SK-N-SH treated with all-trans-retinoic acid at 6 μM for 48 hours (cell line): ENCODE data around the gene PIP4K2C.
A peak's percentile ranks its signal among the peaks of the same experiment; 100 is the strongest.

Experiments
- ATAC-seq: fragments of 200-7000 bp; cut with Tn5 transposase; 3 replicates; pipeline ENCODE4 v1.9.1; 2020; ENCODE audit warnings: mild to moderate bottlenecking, moderate library complexity
- ARNTL ChIP-seq: fragments of 450-650 bp; formaldehyde crosslinking; IDR thresholded peaks from 2 replicates; pipeline ENCODE4 v1.5.0; 2020; ENCODE audit warnings: low read depth, mild to moderate bottlenecking, moderate library complexity, borderline replicate concordance
- BACH2 ChIP-seq: fragments of 250-450 bp; sonication (Bioruptor Pico); IDR thresholded peaks from 2 replicates; pipeline ENCODE4 v1.9.0; 2021; ENCODE audit warnings: mild to moderate bottlenecking, borderline replicate concordance
- CREB5 ChIP-seq: fragments of 250-450 bp; sonication (Bioruptor Pico); IDR thresholded peaks from 2 replicates; pipeline ENCODE4 v1.5.1; 2020; ENCODE audit warnings: low read depth, mild to moderate bottlenecking, moderate library complexity
- CSDC2 ChIP-seq: fragments of 250-450 bp; sonication (Bioruptor Pico); IDR thresholded peaks from 2 replicates; pipeline ENCODE4 v1.5.0; 2020; ENCODE audit warnings: mild to moderate bottlenecking, moderate library complexity
- ESRRG ChIP-seq: fragments of 250-450 bp; sonication (Bioruptor Pico); IDR thresholded peaks from 2 replicates; pipeline ENCODE4 v1.6.1; 2021; ENCODE audit warnings: mild to moderate bottlenecking
- ISL1 ChIP-seq: fragments of 250-450 bp; sonication (Bioruptor Pico); IDR thresholded peaks from 2 replicates; pipeline ENCODE4 v2.1.2; 2022; ENCODE audit warnings: mild to moderate bottlenecking, moderate library complexity
- OSR1 ChIP-seq: fragments of 250-450 bp; sonication (Bioruptor Pico); IDR thresholded peaks from 2 replicates; pipeline ENCODE4 v1.8.0; 2022; ENCODE audit warnings: moderate library complexity, mild to moderate bottlenecking, inconsistent platforms
- SNAI2 ChIP-seq: fragments of 250-450 bp; sonication (Bioruptor Pico); IDR thresholded peaks from 2 replicates; pipeline ENCODE4 v1.5.0; 2020; ENCODE audit warnings: mild to moderate bottlenecking, moderate library complexity
- TCF4 ChIP-seq: fragments of 250-450 bp; sonication (Bioruptor Pico); IDR thresholded peaks from 2 replicates; pipeline ENCODE4 v1.8.0; 2021; ENCODE audit warnings: mild to moderate bottlenecking, moderate library complexity, borderline replicate concordance
- TOX ChIP-seq: fragments of 250-450 bp; sonication (Bioruptor Pico); IDR thresholded peaks from 2 replicates; pipeline ENCODE4 v1.8.0; 2021; ENCODE audit warnings: mild to moderate bottlenecking, moderate library complexity, borderline replicate concordance
- ZC3H10 ChIP-seq: fragments of 250-450 bp; sonication (Bioruptor Pico); IDR thresholded peaks from 2 replicates; pipeline ENCODE4 v1.5.1; 2021; ENCODE audit warnings: mild to moderate bottlenecking, moderate library complexity
- ZFP3 ChIP-seq: fragments of 250-450 bp; sonication (Bioruptor Pico); IDR thresholded peaks from 2 replicates; pipeline ENCODE4 v1.5.0; 2020; ENCODE audit warnings: mild to moderate bottlenecking, moderate library complexity
- ZNF565 ChIP-seq: fragments of 450-650 bp; formaldehyde crosslinking; conservative IDR thresholded peaks from 2 replicates; pipeline ENCODE4 v1.5.0; 2020; ENCODE audit warnings: low read depth, mild to moderate bottlenecking, moderate library complexity
- ZNF8 ChIP-seq: fragments of 450-650 bp; formaldehyde crosslinking; IDR thresholded peaks from 2 replicates; pipeline ENCODE4 v1.5.0; 2020; ENCODE audit warnings: mild to moderate bottlenecking, moderate library complexity
- TF ChIP-seq, protein P1 (sequence below): fragments of 250-450 bp; sonication (Bioruptor Pico); IDR thresholded peaks from 2 replicates; pipeline ENCODE4 v1.8.0; 2020; ENCODE audit warnings: mild to moderate bottlenecking, moderate library complexity, borderline replicate concordance
- TF ChIP-seq, protein P2 (sequence below): fragments of 250-450 bp; sonication (Bioruptor Pico); IDR thresholded peaks from 2 replicates; pipeline ENCODE4 v1.5.1; 2021; ENCODE audit warnings: mild to moderate bottlenecking, moderate library complexity

Gene PIP4K2C

DNA sequence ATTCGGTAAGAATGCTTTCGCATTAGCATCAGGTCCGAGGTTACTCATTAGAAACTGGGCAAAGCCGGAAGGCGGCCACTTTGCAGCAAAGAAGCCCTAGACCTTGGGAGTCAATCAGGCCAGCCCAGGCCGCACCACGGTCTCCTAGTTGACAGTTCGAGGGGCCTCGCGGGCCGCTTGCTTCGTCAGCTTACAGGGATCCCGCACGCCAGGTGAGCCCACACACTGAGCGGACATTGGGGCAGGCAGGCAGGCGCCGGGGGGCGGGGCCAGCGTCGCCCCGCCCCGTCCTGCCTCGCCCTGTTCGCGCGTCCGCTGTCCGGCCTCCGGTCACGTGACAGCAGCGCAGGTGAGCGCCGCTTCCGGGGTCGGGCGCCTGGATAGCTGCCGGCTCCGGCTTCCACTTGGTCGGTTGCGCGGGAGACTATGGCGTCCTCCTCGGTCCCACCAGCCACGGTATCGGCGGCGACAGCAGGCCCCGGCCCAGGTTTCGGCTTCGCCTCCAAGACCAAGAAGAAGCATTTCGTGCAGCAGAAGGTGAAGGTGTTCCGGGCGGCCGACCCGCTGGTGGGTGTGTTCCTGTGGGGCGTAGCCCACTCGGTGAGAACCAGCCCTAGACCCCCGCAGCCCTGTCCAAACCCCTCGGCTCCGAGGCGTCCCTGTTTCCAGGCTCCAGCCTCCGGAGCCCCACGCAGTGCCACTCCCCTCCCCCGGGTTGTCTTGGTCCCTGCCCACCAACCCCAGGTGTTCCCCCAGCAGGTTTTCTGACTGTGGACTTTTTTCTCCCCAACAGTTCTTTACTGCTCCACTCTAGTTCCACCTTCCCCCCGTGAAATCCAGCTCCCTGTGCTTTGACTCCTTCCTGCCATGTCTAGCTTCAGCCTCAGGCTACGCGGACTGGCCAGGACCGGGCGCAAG is at the start of gene PIP4K2C:
PIP4K2C (plus strand) TSS at position 329 of the 918 bp plus-strand sequence; CDS start at position 427, 98 bp downstream.
- TF ChIP-seq TOX (CRISPR knock-in tag), result no peak
- no peak for TF ChIP-seq ZNF8 (CRISPR knock-in tag)
- ATAC-seq, result peak; percentile 94

- ATAC-seq, result no peak
Observed at GRCh38 chr12:57541717-57542116, 49.3 kb upstream of the PIP4K2C start.

DNA sequence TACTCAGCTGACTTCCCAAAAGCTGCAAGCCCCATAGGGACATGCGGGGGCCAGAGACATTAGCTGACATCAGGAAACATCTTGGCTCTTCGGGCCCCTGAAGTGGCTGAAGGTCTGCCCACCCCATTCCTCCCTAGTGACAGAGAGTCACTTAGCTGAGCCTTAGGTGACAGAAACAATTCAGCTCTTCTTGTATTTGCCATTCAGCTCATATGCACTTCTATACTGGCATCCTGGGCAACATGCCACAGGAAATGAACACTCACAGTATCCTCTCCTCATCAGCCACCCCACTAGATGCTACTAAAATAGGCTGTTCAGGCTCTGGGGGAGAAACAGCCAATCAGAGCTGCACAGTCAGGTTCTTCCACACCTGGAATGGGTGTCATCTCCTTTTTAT is 47.4 kb upstream of the PIP4K2C start:
- no peak for ATAC-seq
- TF ChIP-seq CREB5, result no peak
- TF ChIP-seq TOX (CRISPR knock-in tag), result no peak
- TF ChIP-seq OSR1 (CRISPR knock-in tag), result no peak
- TF ChIP-seq ARNTL (CRISPR knock-in tag), result no peak

More at GRCh38 chr12:57541717-57542116, 49.3 kb upstream of the PIP4K2C start:
- TF ChIP-seq ZNF565 (CRISPR knock-in tag), result no peak
- TF ChIP-seq ARNTL (CRISPR knock-in tag), result no peak
- no peak for TF ChIP-seq ISL1
- no peak for TF ChIP-seq TCF4 (CRISPR knock-in tag)
- TF ChIP-seq, protein P1, sequence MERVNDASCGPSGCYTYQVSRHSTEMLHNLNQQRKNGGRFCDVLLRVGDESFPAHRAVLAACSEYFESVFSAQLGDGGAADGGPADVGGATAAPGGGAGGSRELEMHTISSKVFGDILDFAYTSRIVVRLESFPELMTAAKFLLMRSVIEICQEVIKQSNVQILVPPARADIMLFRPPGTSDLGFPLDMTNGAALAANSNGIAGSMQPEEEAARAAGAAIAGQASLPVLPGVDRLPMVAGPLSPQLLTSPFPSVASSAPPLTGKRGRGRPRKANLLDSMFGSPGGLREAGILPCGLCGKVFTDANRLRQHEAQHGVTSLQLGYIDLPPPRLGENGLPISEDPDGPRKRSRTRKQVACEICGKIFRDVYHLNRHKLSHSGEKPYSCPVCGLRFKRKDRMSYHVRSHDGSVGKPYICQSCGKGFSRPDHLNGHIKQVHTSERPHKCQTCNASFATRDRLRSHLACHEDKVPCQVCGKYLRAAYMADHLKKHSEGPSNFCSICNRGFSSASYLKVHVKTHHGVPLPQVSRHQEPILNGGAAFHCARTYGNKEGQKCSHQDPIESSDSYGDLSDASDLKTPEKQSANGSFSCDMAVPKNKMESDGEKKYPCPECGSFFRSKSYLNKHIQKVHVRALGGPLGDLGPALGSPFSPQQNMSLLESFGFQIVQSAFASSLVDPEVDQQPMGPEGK (CRISPR knock-in tag), result no peak
- no peak for TF ChIP-seq TOX (CRISPR knock-in tag)
- TF ChIP-seq ZC3H10 (CRISPR knock-in tag), result no peak
- no peak for TF ChIP-seq SNAI2 (CRISPR knock-in tag)
- no peak for TF ChIP-seq ZFP3 (CRISPR knock-in tag)
- TF ChIP-seq CSDC2, result no peak
- TF ChIP-seq OSR1 (CRISPR knock-in tag), result no peak
- no peak for TF ChIP-seq ZNF8 (CRISPR knock-in tag)
- no peak for TF ChIP-seq ESRRG
- TF ChIP-seq, protein P2, sequence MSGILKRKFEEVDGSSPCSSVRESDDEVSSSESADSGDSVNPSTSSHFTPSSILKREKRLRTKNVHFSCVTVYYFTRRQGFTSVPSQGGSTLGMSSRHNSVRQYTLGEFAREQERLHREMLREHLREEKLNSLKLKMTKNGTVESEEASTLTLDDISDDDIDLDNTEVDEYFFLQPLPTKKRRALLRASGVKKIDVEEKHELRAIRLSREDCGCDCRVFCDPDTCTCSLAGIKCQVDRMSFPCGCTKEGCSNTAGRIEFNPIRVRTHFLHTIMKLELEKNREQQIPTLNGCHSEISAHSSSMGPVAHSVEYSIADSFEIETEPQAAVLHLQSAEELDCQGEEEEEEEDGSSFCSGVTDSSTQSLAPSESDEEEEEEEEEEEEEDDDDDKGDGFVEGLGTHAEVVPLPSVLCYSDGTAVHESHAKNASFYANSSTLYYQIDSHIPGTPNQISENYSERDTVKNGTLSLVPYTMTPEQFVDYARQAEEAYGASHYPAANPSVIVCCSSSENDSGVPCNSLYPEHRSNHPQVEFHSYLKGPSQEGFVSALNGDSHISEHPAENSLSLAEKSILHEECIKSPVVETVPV (CRISPR knock-in tag), result no peak

- ATAC-seq, result no peak
- no peak for TF ChIP-seq ISL1
- no peak for TF ChIP-seq TCF4 (CRISPR knock-in tag)
- TF ChIP-seq BACH2 (CRISPR knock-in tag), result no peak
- TF ChIP-seq CSDC2, result no peak
- TF ChIP-seq ZNF8 (CRISPR knock-in tag), result no peak
- TF ChIP-seq ZNF565 (CRISPR knock-in tag), result no peak
- TF ChIP-seq, protein P1 (CRISPR knock-in tag), result no peak
- TF ChIP-seq, protein P2 (CRISPR knock-in tag), result no peak
- TF ChIP-seq ZFP3 (CRISPR knock-in tag), result no peak
- TF ChIP-seq CREB5, result no peak
- TF ChIP-seq ESRRG, result no peak
Observed at GRCh38 chr12:57545809-57546437, 45.1 kb upstream of the PIP4K2C start.
